ENCODE data around the gene CYSLTR2. TPM values are rescaled to one million over a fixed set of nuclear protein-coding genes. Genes with fewer than 3 reads are reported as not detected.

Gene CYSLTR2
- total and polyA plus RNA-seq, 2 of the 8 experiments (the other 6 are each of a cell fraction or from before 2014, with no cell fraction given) = not detected

GRCh38 chr13:48741377-48741776 lies 87.6 kb downstream of the CYSLTR2 start (continued):
- no peak for TF ChIP-seq RBBP5 (IDR thresholded peaks at IDR 0.05; ENCODE audit: borderline replicate concordance, low read depth, low read length)
- no peak for TF ChIP-seq ATF3 (IDR thresholded peaks at IDR 0.05; ENCODE audit: insufficient read depth, low read depth, low read length)
- TF ChIP-seq TAF1 (IDR thresholded peaks at IDR 0.05; ENCODE audit: low read depth, low read length) = no peak
